Tibial artery (tissue), 4 donors: Measurements from ENCODE around the gene EFEMP1.

Experiments
- DNase-seq, 2 donors: peaks; one replicate each; pipeline ENCODE4 v3.0.0-alpha.2; 2019
- H3K27ac ChIP-seq, 2 donors: fragments of 200-600 bp; sonication (generic) in 1 of 2; 1 replicate in 1 of 2; 2 replicates in 1 of 2; pipeline ENCODE4 v1.5.1; 2018 to 2019; ENCODE audit warnings: mild to moderate bottlenecking in 1 of 2
- H3K27me3 ChIP-seq, 2 donors: fragments of 200-600 bp; sonication (generic) in 1 of 2; one replicate each; pipeline versions ENCODE4 v1.5.1 to v1.6.0; 2016 to 2019
- H3K36me3 ChIP-seq, 3 donors: fragments of 200-600 bp; sonication (generic) in 2 of 3; one replicate each; pipeline ENCODE4 v1.5.1; 2016 to 2019; ENCODE audit warnings: mild to moderate bottlenecking in 2 of 3
- H3K4me1 ChIP-seq, 4 donors: fragments of 200-600 bp; sonication (generic) in 2 of 4; 1 replicate in 3 of 4; 2 replicates in 1 of 4; pipeline ENCODE4 v1.5.1; 2016 to 2019
- H3K4me3 ChIP-seq, 2 donors: fragments of 200-600 bp; sonication (generic) in 1 of 2; 1 replicate in 1 of 2; 2 replicates in 1 of 2; pipeline ENCODE4 v1.5.1; 2018 to 2019; ENCODE audit warnings: mild to moderate bottlenecking in 2 of 2
- H3K9me3 ChIP-seq, 3 donors: fragments of 200-600 bp; sonication (generic) in 1 of 3; one replicate each; pipeline ENCODE4 v1.5.1; 2016 to 2019
- intact Hi-C: fragments of 100-400 bp; cut with DNase I; formaldehyde crosslinking; loops from one replicate; pipeline ENCODE4 v1.15.0; 2023; ENCODE audit warnings: low total_unique reads
- TF ChIP-seq, protein P1 (sequence below), 2 experiments: fragments of 200-600 bp in 1 of 2; fragments of 450-650 bp in 1 of 2; IDR thresholded peaks; one replicate each; pipeline ENCODE4 v1.5.1; 2017 to 2019; ENCODE audit warnings: antibody characterized with exemption in 2 of 2, mild to moderate bottlenecking in 1 of 2, moderate library complexity in 1 of 2

EFEMP1 gene

DNA sequence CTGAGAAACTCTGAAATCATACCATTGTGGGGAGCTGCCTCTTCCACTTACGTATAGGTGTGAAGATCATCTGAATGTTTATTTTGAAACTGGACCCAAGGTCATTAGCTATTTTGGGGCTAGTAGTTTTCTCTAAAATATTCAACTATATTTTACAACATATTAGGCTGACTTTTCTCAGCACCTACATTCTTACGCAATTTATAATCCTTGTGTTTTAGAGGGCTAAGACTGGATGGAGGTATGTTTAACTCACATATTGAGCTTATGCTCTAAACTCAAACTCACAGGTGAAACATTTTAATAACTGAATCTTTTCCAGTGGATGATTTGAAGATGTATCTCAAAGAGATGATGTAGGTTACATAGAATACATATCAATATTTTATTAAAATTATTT is 49.2 kb downstream of the EFEMP1 start:
- Histone ChIP-seq H3K4me3 (no peak overlapping the region), H3K27me3 (no peaks in the 10 kb centered on the region), H3K9me3 (no peaks in the 10 kb centered on the region), H3K27ac (no peak overlapping the region), H3K36me3 (peaks cover 13 to 32% (median 24%) of the 10 kb centered on the region in 3 donors), H3K4me1 (peaks cover 0 to 42% (median 21%) of the 10 kb centered on the region in 4 donors)
- intact Hi-C loops, result no loop called here
- TF ChIP-seq, protein P1, sequence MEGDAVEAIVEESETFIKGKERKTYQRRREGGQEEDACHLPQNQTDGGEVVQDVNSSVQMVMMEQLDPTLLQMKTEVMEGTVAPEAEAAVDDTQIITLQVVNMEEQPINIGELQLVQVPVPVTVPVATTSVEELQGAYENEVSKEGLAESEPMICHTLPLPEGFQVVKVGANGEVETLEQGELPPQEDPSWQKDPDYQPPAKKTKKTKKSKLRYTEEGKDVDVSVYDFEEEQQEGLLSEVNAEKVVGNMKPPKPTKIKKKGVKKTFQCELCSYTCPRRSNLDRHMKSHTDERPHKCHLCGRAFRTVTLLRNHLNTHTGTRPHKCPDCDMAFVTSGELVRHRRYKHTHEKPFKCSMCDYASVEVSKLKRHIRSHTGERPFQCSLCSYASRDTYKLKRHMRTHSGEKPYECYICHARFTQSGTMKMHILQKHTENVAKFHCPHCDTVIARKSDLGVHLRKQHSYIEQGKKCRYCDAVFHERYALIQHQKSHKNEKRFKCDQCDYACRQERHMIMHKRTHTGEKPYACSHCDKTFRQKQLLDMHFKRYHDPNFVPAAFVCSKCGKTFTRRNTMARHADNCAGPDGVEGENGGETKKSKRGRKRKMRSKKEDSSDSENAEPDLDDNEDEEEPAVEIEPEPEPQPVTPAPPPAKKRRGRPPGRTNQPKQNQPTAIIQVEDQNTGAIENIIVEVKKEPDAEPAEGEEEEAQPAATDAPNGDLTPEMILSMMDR (IDR thresholded peaks at IDR 0.05), result no peak
- no peak for DNase-seq

DNA sequence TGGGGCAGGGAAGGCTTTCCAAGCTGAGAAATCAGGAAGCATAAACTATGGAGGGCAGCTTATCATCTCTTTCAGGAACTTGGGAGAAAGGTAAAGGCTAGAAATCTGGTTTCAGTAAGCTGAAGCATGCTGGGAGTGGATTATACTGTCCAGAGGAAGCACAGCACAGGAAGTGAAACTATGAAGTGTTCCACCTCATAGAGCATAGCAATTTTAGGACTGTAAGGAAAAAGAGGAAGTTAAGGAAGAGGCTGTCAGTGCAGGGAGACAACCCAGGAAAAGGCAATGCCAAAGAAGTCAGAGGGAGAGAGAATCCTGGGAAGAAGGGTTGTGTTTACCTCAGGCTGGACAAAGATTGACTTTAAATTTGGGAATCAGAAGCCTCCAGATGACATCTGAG is 51.9 kb downstream of the EFEMP1 start:
- H3K9me3 ChIP-seq, result no peaks in the 10 kb centered on the region
- H3K36me3 ChIP-seq, result peaks cover 8 to 30% (median 24%) of the 10 kb centered on the region in 3 donors
- no peaks in the 10 kb centered on the region for H3K27me3 ChIP-seq
- peaks cover 0 to 49% (median 14%) of the 10 kb centered on the region in 4 donors for H3K4me1 ChIP-seq
- TF ChIP-seq, protein P1 (IDR thresholded peaks at IDR 0.05), result no peak
- intact Hi-C loops, result no loop called here
- no peak for DNase-seq
- H3K4me3 ChIP-seq, result no peak overlapping the region
- peak overlapping the region; percentile 33 to 43 for H3K27ac ChIP-seq

DNA sequence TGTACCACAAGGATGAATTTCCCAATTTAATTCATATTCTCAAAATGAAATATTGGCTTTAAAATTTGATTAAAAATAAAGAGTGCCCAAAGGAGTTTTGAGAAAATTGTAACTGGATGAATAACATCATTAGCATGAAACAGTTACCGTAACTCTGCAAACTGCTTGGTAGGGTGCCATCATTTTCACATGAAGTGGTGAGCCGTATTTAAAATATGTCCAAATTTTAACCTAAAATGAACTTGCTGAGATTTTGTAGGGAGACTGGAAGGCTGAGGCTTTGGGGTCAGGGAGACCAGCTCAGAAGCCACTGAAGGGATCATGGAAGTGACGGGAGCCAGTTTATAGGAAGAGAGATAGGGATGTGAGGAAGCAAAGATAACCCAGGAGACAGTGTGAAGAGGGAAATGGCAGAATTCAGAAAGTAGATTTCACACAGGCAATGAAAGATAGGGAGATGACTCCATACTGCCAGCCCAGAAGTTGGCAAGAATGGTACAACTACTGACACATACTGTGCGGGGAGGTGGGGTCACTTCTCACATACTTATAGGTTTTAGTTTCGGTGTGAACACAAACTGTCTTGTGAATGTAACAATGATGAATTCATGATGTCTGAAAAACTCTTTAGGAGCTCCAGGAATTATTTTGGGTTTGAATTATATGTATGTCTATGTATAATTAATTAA is 53.8 kb downstream of the EFEMP1 start:
- TF ChIP-seq, protein P1 (IDR thresholded peaks at IDR 0.05), result no peak
- H3K9me3 ChIP-seq, result no peaks in the 10 kb centered on the region
- H3K27me3 ChIP-seq, result no peaks in the 10 kb centered on the region
- peaks cover 0 to 30% (median 27%) of the 10 kb centered on the region in 3 donors for H3K36me3 ChIP-seq
- DNase-seq, result peak in 1 of 2 donors; percentile 58
- H3K27ac ChIP-seq, result peak overlapping the region; percentile 54 to 67
- no peak overlapping the region for H3K4me3 ChIP-seq
- intact Hi-C loops, result no loop called here
- H3K4me1 ChIP-seq, result peaks cover 0 to 51% (median 12%) of the 10 kb centered on the region in 4 donors

DNA sequence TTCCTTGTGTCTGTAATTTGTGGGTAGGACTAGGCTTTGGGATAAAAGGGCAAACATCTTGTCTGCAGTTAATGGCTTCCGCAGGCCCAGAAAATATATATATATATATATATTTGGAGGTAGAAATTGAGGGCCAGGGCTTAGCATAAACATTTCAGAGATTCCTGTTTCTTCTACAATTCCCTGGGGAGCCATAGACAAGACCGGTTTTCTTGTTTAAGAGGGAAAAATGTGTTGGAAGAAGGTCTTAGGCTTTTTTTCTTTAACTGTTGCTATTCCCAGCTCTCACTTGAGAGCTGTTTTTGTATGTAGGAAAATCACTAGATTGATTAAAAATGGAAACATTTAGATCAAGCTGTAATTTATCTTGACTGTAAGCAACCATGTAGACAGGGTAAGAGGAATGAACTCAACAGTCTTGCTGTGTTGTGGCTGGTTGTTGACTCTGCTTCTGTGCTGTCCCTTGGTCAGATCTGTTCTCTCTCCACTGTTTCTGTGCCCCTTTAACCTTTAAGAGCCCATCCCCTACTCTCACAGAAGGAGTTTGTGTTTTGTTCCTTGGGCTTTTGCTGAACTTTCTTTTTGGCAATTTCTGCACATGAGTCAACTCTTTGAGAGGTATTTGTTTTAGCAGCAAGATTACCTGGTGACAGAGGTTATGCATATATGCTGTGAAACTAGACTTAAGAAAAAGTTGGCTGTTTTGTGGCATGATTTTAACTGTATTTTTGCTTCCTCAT is 58.3 kb downstream of the EFEMP1 start:
- H3K27ac ChIP-seq, result peak overlapping the region; percentile 70 to 80
- H3K9me3 ChIP-seq, result no peaks in the 10 kb centered on the region
- no peak for DNase-seq
- peaks cover 0 to 89% (median 32%) of the 10 kb centered on the region in 4 donors for H3K4me1 ChIP-seq
- TF ChIP-seq, protein P1 (IDR thresholded peaks at IDR 0.05), result no peak
- no peak overlapping the region for H3K4me3 ChIP-seq
- no peaks in the 10 kb centered on the region for H3K27me3 ChIP-seq
- intact Hi-C loops, result no loop called here
- peaks cover 0 to 12% (median 8%) of the 10 kb centered on the region in 3 donors for H3K36me3 ChIP-seq

DNA sequence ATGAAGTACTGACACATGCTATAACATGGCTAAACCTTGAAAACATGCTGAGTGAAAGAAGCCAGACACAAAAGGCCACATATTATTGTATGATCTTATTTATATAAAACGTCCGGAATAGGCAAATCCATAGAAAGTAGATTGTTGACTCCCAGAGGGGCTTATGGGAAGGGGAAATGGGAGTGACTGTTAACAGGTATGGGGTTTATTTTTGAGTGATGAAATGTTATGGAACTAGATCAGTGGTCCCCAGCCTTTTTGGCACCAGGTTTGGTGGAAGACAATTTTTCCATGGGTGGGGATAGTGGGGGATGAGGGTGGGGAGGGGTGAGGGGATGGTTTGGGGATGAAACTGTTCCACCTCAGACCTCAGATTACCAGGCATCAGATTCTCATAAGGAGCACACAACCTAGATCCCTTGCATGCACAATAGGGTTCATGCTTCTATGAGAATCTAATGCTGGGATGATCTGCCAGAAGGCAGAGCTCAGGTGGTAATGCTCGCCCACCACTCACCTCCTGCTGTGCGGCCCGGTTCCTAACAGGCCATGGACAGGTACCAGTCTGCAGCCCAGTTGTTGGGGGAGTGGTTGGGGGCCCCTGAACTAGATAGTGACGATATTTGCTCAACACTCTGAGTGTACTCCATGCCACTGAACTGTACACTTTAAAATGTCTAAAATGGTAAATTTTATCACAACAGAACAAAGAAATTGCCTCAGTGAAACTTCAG is 59.1 kb downstream of the EFEMP1 start:
- H3K36me3 ChIP-seq, result peaks cover 0 to 8% (median 8%) of the 10 kb centered on the region in 3 donors
- H3K27ac ChIP-seq, result peak overlapping the region; percentile 70 to 80
- no peaks in the 10 kb centered on the region for H3K9me3 ChIP-seq
- peaks cover 0 to 86% (median 32%) of the 10 kb centered on the region in 4 donors for H3K4me1 ChIP-seq
- DNase-seq, result no peak
- TF ChIP-seq, protein P1 (IDR thresholded peaks at IDR 0.05), result no peak
- no peaks in the 10 kb centered on the region for H3K27me3 ChIP-seq
- H3K4me3 ChIP-seq, result no peak overlapping the region
- intact Hi-C loops, result no loop called here
